Karpas-422 (cell line): Measurements from ENCODE around the gene GUCY1B1. TPM values are rescaled to one million over a fixed set of nuclear protein-coding genes. Genes with fewer than 3 reads are reported as not detected.
A peak's percentile ranks its signal among the peaks of the same experiment; 100 is the strongest.

Experiments
- DNase-seq: peaks from one replicate; pipeline ENCODE4 v3.0.0-alpha.2; 2015
- H2AFZ ChIP-seq: fragments of 200-600 bp; sonication (generic); 2 replicates; pipeline ENCODE4 v1.6.1; 2014; ENCODE audit warnings: antibody characterized with exemption, low read length, mixed read lengths
- H3K27ac ChIP-seq: fragments of 200-600 bp; sonication (generic); 2 replicates; pipeline ENCODE4 v1.5.1; 2014; ENCODE audit warnings: mild to moderate bottlenecking, low read length, moderate library complexity
- H3K27me3 ChIP-seq: fragments of 200-600 bp; sonication (generic); 2 replicates; pipeline ENCODE4 v1.6.1; 2014; ENCODE audit warnings: low read length, mixed read lengths
- H3K36me3 ChIP-seq: fragments of 200-600 bp; sonication (generic); 2 replicates; pipeline ENCODE4 v1.6.1; 2014; ENCODE audit warnings: low read length, mixed read lengths; ENCODE audit not compliant: insufficient read depth
- H3K4me1 ChIP-seq: fragments of 200-600 bp; sonication (generic); 2 replicates; pipeline ENCODE4 v1.6.1; 2014; ENCODE audit warnings: mild to moderate bottlenecking, low read length, mixed read lengths
- H3K4me2 ChIP-seq: fragments of 200-600 bp; sonication (generic); 2 replicates; pipeline ENCODE4 v1.6.1; 2014; ENCODE audit warnings: low read length, low read depth, mild to moderate bottlenecking; ENCODE audit not compliant: poor library complexity, severe bottlenecking
- H3K4me3 ChIP-seq: fragments of 200-600 bp; sonication (generic); 2 replicates; pipeline ENCODE4 v1.5.1; 2014; ENCODE audit warnings: mild to moderate bottlenecking, antibody characterized with exemption, low read length, mixed read lengths
- H3K79me2 ChIP-seq: fragments of 200-600 bp; sonication (generic); 2 replicates; pipeline ENCODE4 v1.6.1; 2014; ENCODE audit warnings: mild to moderate bottlenecking, low read length, mixed read lengths
- H3K9ac ChIP-seq: fragments of 200-600 bp; sonication (generic); 2 replicates; pipeline ENCODE4 v1.6.0; 2014; ENCODE audit warnings: low read length
- H3K9me2 ChIP-seq: fragments of 200-600 bp; sonication (generic), shearing (Covaris generic); replicated peaks from 2 replicates; pipeline ENCODE4 v1.6.0; 2014; ENCODE audit warnings: mild to moderate bottlenecking, low read length, moderate library complexity; ENCODE audit not compliant: insufficient read depth
- H3K9me3 ChIP-seq: fragments of 300-700, 200-600 bp; sonication (generic); 2 replicates; pipeline ENCODE4 v1.6.1; 2014; ENCODE audit warnings: low read length, mixed read lengths
- H4K20me1 ChIP-seq: fragments of 200-600 bp; sonication (generic); 2 replicates; pipeline ENCODE4 v1.6.1; 2014; ENCODE audit warnings: mild to moderate bottlenecking, antibody characterized with exemption, low read length, low read depth; ENCODE audit not compliant: insufficient read depth
- total RNA-seq: library from RNA; depleted of rRNA; stranded (reverse); fragments of >200 nt; shearing (Covaris generic); gene quantifications from 2 replicates; pipeline ENCODE4 v1.2.3, GENCODE V29; 2014; ENCODE audit warnings: low replicate concordance

Gene GUCY1B1
- total RNA-seq, 1 experiment from 2014 or later: 3.2 TPM

GRCh38 chr4:155832664-155833063, 73.8 kb downstream of the GUCY1B1 start:
- Histone ChIP-seq H3K27me3 (no peaks in the 10 kb centered on the region), H3K27ac (no peak overlapping the region), H4K20me1 (no peaks in the 10 kb centered on the region), H3K9ac (no peak overlapping the region), H3K4me3 (no peak overlapping the region), H2AFZ (no peak overlapping the region), H3K4me1 (peaks cover 10% of the 10 kb centered on the region), H3K36me3 (no peaks in the 10 kb centered on the region), H3K9me2 (no peaks in the 10 kb centered on the region), H3K4me2 (peak overlapping the region; percentile 5), H3K79me2 (no peaks in the 10 kb centered on the region), H3K9me3 (no peaks in the 10 kb centered on the region)
- DNase-seq: no peak

GRCh38 chr4:155837203-155837796, 78.5 kb downstream of the GUCY1B1 start:
- H3K36me3 ChIP-seq: no peaks in the 10 kb centered on the region
- no peaks in the 10 kb centered on the region for H3K9me2 ChIP-seq
- H3K4me2 ChIP-seq: no peak overlapping the region
- no peaks in the 10 kb centered on the region for H3K27me3 ChIP-seq
- no peak overlapping the region for H3K4me3 ChIP-seq
- H3K27ac ChIP-seq: no peak overlapping the region
- H3K9ac ChIP-seq: no peak overlapping the region
- H2AFZ ChIP-seq: no peak overlapping the region; the same call in 1 of the 2 replicates
- H3K4me1 ChIP-seq: peaks cover 10% of the 10 kb centered on the region
- no peaks in the 10 kb centered on the region for H4K20me1 ChIP-seq
- DNase-seq: no peak
- H3K9me3 ChIP-seq: no peaks in the 10 kb centered on the region
- H3K79me2 ChIP-seq: no peaks in the 10 kb centered on the region

GRCh38 chr4:155842080-155842479, 83.3 kb downstream of the GUCY1B1 start:
- Histone ChIP-seq H3K9me3 (0 out of 2 replicates have a peak, but pooled peaks cover 3% of the 10 kb centered on the region), H2AFZ (no peak overlapping the region), H3K9ac (no peak overlapping the region), H3K27me3 (no peaks in the 10 kb centered on the region), H3K27ac (no peak overlapping the region), H3K36me3 (no peaks in the 10 kb centered on the region), H3K4me3 (no peak overlapping the region), H3K79me2 (no peaks in the 10 kb centered on the region), H4K20me1 (no peaks in the 10 kb centered on the region), H3K4me2 (no peak overlapping the region), H3K4me1 (peaks cover 16% of the 10 kb centered on the region), H3K9me2 (no peaks in the 10 kb centered on the region)
- DNase-seq: no peak

- Histone ChIP-seq H3K79me2 (no peaks in the 10 kb centered on the region), H3K27ac (no peak overlapping the region), H3K4me1 (peaks cover 16% of the 10 kb centered on the region), H3K9me3 (0 out of 2 replicates have a peak, but pooled peaks cover 5% of the 10 kb centered on the region), H3K4me2 (no peak overlapping the region), H3K27me3 (no peaks in the 10 kb centered on the region; the same call in 1 of the 2 replicates), H2AFZ (no peak overlapping the region), H4K20me1 (no peaks in the 10 kb centered on the region), H3K9me2 (no peaks in the 10 kb centered on the region), H3K9ac (no peak overlapping the region), H3K4me3 (no peak overlapping the region), H3K36me3 (no peaks in the 10 kb centered on the region; the same call in 1 of the 2 replicates)
- DNase-seq: no peak
Observed at GRCh38 chr4:155846929-155847328, 88.1 kb downstream of the GUCY1B1 start.

GRCh38 chr4:155849042-155849441, 90.2 kb downstream of the GUCY1B1 start:
- Histone ChIP-seq H3K4me1 (peaks cover 2% of the 10 kb centered on the region; the same call in 1 of the 2 replicates), H2AFZ (no peak overlapping the region), H3K9me3 (0 out of 2 replicates have a peak, but pooled peaks cover 5% of the 10 kb centered on the region), H3K79me2 (no peaks in the 10 kb centered on the region), H3K9me2 (no peaks in the 10 kb centered on the region), H3K36me3 (no peaks in the 10 kb centered on the region; the same call in 1 of the 2 replicates), H3K4me3 (no peak overlapping the region), H4K20me1 (no peaks in the 10 kb centered on the region), H3K27me3 (no peaks in the 10 kb centered on the region; the same call in 1 of the 2 replicates), H3K4me2 (no peak overlapping the region), H3K9ac (no peak overlapping the region), H3K27ac (no peak overlapping the region)
- no peak for DNase-seq

GRCh38 chr4:155853189-155853588, 94.4 kb downstream of the GUCY1B1 start:
- Histone ChIP-seq H3K9me2 (no peaks in the 10 kb centered on the region), H3K4me3 (no peak overlapping the region), H4K20me1 (no peaks in the 10 kb centered on the region)

DNA sequence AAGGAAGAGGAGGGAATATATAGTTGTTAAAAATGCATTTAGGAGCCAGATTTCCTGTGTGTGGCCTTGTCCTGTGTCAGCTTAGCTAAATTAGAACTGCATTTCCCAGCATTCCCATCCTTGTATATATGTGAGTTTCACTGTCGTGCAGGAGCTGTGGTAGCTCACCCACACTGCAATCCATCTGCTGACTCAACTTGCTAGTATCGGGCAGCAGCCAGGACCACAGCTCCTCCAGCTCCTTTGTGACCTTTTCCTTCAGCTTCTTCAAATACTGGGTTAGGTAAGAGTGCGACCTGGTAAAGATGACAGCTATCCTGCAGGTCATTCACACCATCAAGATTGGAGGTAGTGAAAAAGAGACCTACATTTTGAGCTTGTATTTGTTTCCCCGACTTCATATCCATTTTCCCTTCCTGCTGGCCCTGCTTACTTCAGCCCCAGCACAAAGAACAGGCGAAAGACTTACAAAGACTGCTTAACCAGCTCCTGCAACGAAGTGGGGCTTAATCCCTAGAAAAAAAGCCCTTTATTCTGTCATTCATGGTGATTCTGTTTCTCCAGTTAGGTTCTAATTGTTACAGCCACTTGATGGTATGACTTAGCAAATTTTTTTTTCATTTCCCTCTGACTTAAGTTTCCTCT, 95.9 kb downstream of the GUCY1B1 start:
- no peaks in the 10 kb centered on the region for H3K9me3 ChIP-seq
- H4K20me1 ChIP-seq: no peaks in the 10 kb centered on the region
- H3K4me1 ChIP-seq: peaks cover 14% of the 10 kb centered on the region
- H3K36me3 ChIP-seq: no peaks in the 10 kb centered on the region; the same call in 1 of the 2 replicates
- peak overlapping the region; percentile 20 for H3K4me2 ChIP-seq
- H3K79me2 ChIP-seq: no peaks in the 10 kb centered on the region
- no peaks in the 10 kb centered on the region for H3K9me2 ChIP-seq
- H2AFZ ChIP-seq: peak overlapping the region; percentile 70
- H3K9ac ChIP-seq: peak overlapping the region; percentile 8
- DNase-seq: no peak
- no peak overlapping the region for H3K4me3 ChIP-seq
- no peak overlapping the region for H3K27ac ChIP-seq
- no peaks in the 10 kb centered on the region for H3K27me3 ChIP-seq

More at GRCh38 chr4:155853189-155853588, 94.4 kb downstream of the GUCY1B1 start:
- Histone ChIP-seq H3K27me3 (no peaks in the 10 kb centered on the region; the same call in 1 of the 2 replicates), H3K4me1 (peaks cover 14% of the 10 kb centered on the region), H3K27ac (no peak overlapping the region), H3K9ac (no peak overlapping the region), H2AFZ (no peak overlapping the region), H3K79me2 (no peaks in the 10 kb centered on the region), H3K9me3 (no peaks in the 10 kb centered on the region), H3K36me3 (no peaks in the 10 kb centered on the region; the same call in 1 of the 2 replicates), H3K4me2 (no peak overlapping the region)
- DNase-seq: no peak

DNA sequence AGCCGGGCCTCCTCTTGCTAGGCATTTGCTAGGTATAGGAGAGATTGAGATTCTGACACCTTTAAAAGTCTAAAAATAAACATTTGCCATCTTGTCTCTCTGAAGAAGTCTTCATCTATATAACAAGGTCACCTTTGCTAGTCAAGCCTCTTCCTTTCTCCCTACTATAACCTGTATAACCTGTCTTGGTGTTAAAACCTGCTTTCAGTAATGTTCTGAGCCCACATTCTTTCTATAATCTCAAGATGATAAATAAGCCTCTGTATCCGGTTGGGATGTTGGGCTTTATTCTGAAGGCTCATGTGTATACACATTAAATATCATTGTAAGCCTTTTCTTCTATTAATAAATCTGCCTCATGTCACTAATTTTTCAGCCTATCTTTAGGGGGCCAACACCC, 97.1 kb downstream of the GUCY1B1 start:
- H3K9ac ChIP-seq: no peak overlapping the region
- peak overlapping the region; percentile 9; the same call in 1 of the 2 replicates for H2AFZ ChIP-seq
- DNase-seq: no peak
- no peaks in the 10 kb centered on the region for H3K79me2 ChIP-seq
- no peak overlapping the region for H3K4me2 ChIP-seq
- H3K9me3 ChIP-seq: no peaks in the 10 kb centered on the region
- peaks cover 14% of the 10 kb centered on the region for H3K4me1 ChIP-seq
- H3K9me2 ChIP-seq: no peaks in the 10 kb centered on the region
- no peaks in the 10 kb centered on the region for H4K20me1 ChIP-seq
- H3K4me3 ChIP-seq: no peak overlapping the region
- H3K27me3 ChIP-seq: no peaks in the 10 kb centered on the region
- no peak overlapping the region for H3K27ac ChIP-seq
- H3K36me3 ChIP-seq: no peaks in the 10 kb centered on the region
